Fibroblast of skin of back (primary cell): Measurements from ENCODE around the gene ITGB3.

Experiments used
- DNase-seq: peaks from one replicate; pipeline ENCODE4 v3.0.0-alpha.2; 2013

The ITGB3 gene

GRCh38 chr17:47301161-47301560 lies 47.5 kb downstream of the ITGB3 start:
- no peak for DNase-seq

GRCh38 chr17:47301831-47302230 lies 48.2 kb downstream of the ITGB3 start:
- no peak for DNase-seq

- no peak for DNase-seq
These were observed 50.6 kb downstream of the ITGB3 start for GRCh38 chr17:47304186-47304585.

- peak; percentile 97 for DNase-seq
These were observed 51.8 kb downstream of the ITGB3 start for GRCh38 chr17:47305302-47305923.

GRCh38 chr17:47310186-47310733 lies 56.6 kb downstream of the ITGB3 start:
- no peak for DNase-seq

GRCh38 chr17:47311420-47311819 lies 57.8 kb downstream of the ITGB3 start:
- DNase-seq, result no peak

- DNase-seq, result peak; percentile 96
These were observed 62.0 kb downstream of the ITGB3 start for GRCh38 chr17:47315451-47316266.

- peak; percentile 16 for DNase-seq
These were observed 62.7 kb downstream of the ITGB3 start for GRCh38 chr17:47316311-47316710.

GRCh38 chr17:47317119-47317518 lies 63.5 kb downstream of the ITGB3 start:
- DNase-seq, result peak; percentile 50

GRCh38 chr17:47318197-47318918 lies 64.7 kb downstream of the ITGB3 start:
- DNase-seq, result no peak

- no peak for DNase-seq
These were observed 67.4 kb downstream of the ITGB3 start for GRCh38 chr17:47320879-47321502.

- peak; percentile 87 for DNase-seq
These were observed 70.0 kb downstream of the ITGB3 start, which contains the start of gene EFCAB13 for GRCh38 chr17:47323382-47324223. Gene EFCAB13 (plus strand): TSS chr17:47323955. CDS start chr17:47328354, 4,399 bp downstream.

- DNase-seq, result peak; percentile 57
These were observed 70.8 kb downstream of the ITGB3 start for GRCh38 chr17:47324224-47325020.

- no peak for DNase-seq
These were observed 71.5 kb downstream of the ITGB3 start for GRCh38 chr17:47325176-47325575.

GRCh38 chr17:47330548-47330947 lies 76.9 kb downstream of the ITGB3 start:
- DNase-seq, result no peak

GRCh38 chr17:47332287-47332686 lies 78.7 kb downstream of the ITGB3 start:
- no peak for DNase-seq

GRCh38 chr17:47335101-47335936 lies 81.7 kb downstream of the ITGB3 start:
- DNase-seq, result peak; percentile 63

- no peak for DNase-seq
These were observed 84.4 kb downstream of the ITGB3 start for GRCh38 chr17:47338026-47338425.

- DNase-seq, result no peak
These were observed 99.2 kb downstream of the ITGB3 start for GRCh38 chr17:47352848-47353247.

GRCh38 chr17:47358652-47359051 lies 105.0 kb downstream of the ITGB3 start:
- DNase-seq, result no peak
